HL-60 (cell line): ENCODE results near the gene PTPN23.

Source experiments
- DNase-seq, 2 experiments: peaks; one replicate each; pipeline ENCODE4 v3.0.0-alpha.2; 2010 to 2020; ENCODE audit warnings: low read depth in 1 of 2, low spot score in 1 of 2
- H3K27ac ChIP-seq: fragments of 250-450 bp; sonication (Bioruptor Pico); replicated peaks from 2 replicates; pipeline ENCODE4 v1.5.1; 2020; ENCODE audit warnings: mild to moderate bottlenecking, moderate library complexity
- H3K27me3 ChIP-seq: fragments of 250-450 bp; sonication (Bioruptor Pico); 2 replicates; pipeline ENCODE4 v1.5.1; 2021; ENCODE audit warnings: mild to moderate bottlenecking, moderate library complexity; ENCODE audit not compliant: insufficient read depth, poor library complexity, severe bottlenecking
- H3K4me3 ChIP-seq: replicated peaks from 2 replicates; pipeline ENCODE4 v1.5.1; 2011; ENCODE audit warnings: mild to moderate bottlenecking, control low read depth, low read length; ENCODE audit not compliant: insufficient read depth
- GABPA ChIP-seq: IDR thresholded peaks from 2 replicates; pipeline ENCODE4 v1.6.1; 2012; ENCODE audit warnings: low read depth
- POLR2AphosphoS5 ChIP-seq: IDR thresholded peaks from 2 replicates; pipeline ENCODE4 v1.6.1; 2012; ENCODE audit warnings: low read depth
- SPI1 ChIP-seq: IDR thresholded peaks from 2 replicates; pipeline ENCODE4 v1.6.1; 2012; ENCODE audit warnings: low read depth, mild to moderate bottlenecking, borderline replicate concordance
- TF ChIP-seq, protein P1 (sequence below): IDR thresholded peaks from one replicate; pipeline ENCODE4 v1.5.1; 2011; ENCODE audit warnings: low read length, control low read depth, inconsistent platforms; ENCODE audit not compliant: insufficient read depth
- TF ChIP-seq, protein P2 (sequence below): IDR thresholded peaks from 2 replicates; pipeline ENCODE4 v1.6.1; 2012; ENCODE audit warnings: low read depth; ENCODE audit not compliant: insufficient replicate concordance

Gene PTPN23

DNA sequence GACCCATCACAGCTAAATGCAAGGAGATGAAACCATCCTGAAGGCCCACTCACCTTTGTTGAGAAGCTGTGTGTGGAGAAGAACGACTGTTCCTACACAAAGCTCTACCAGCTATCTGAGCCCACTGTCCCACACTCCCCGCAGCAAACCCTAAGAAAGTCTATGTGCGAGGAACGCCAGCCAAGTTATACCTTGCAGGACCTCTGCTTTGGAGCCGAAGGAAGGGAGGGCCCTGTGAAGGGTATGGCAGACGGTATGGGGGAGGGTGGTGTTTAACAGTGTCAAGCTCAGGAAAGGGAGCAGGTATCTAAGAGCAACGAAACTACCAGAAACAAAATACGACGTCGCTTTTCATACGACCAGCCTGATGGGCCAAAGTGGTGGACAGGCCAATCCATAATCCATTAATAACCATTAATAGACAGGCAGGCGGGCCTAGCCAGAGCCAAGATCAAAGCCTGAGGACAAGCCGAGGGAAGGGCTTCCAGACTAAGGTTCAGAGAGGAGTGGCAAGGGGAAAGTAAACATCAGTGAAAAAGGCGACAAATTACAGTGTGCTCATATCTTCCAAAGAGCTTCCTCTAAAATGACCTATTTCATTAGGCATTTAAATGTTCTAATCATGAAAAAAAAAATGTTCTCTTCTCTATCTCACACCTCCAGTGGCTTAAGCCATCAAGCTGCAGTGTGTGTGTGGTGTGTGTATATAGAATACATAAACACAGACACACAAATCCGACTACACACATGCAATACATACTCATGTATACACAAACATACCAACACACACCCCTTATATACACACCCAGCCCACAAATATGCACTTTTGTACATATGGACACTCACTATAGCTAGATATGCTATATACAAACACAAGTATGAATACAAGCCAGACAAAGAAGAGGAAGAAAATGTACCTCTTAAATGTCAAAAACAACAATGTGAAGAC lies 43.9 kb downstream of the PTPN23 start:
- H3K27ac ChIP-seq = no peak overlapping the region
- TF ChIP-seq, protein P1, sequence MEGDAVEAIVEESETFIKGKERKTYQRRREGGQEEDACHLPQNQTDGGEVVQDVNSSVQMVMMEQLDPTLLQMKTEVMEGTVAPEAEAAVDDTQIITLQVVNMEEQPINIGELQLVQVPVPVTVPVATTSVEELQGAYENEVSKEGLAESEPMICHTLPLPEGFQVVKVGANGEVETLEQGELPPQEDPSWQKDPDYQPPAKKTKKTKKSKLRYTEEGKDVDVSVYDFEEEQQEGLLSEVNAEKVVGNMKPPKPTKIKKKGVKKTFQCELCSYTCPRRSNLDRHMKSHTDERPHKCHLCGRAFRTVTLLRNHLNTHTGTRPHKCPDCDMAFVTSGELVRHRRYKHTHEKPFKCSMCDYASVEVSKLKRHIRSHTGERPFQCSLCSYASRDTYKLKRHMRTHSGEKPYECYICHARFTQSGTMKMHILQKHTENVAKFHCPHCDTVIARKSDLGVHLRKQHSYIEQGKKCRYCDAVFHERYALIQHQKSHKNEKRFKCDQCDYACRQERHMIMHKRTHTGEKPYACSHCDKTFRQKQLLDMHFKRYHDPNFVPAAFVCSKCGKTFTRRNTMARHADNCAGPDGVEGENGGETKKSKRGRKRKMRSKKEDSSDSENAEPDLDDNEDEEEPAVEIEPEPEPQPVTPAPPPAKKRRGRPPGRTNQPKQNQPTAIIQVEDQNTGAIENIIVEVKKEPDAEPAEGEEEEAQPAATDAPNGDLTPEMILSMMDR = no peak
- TF ChIP-seq, protein P2, sequence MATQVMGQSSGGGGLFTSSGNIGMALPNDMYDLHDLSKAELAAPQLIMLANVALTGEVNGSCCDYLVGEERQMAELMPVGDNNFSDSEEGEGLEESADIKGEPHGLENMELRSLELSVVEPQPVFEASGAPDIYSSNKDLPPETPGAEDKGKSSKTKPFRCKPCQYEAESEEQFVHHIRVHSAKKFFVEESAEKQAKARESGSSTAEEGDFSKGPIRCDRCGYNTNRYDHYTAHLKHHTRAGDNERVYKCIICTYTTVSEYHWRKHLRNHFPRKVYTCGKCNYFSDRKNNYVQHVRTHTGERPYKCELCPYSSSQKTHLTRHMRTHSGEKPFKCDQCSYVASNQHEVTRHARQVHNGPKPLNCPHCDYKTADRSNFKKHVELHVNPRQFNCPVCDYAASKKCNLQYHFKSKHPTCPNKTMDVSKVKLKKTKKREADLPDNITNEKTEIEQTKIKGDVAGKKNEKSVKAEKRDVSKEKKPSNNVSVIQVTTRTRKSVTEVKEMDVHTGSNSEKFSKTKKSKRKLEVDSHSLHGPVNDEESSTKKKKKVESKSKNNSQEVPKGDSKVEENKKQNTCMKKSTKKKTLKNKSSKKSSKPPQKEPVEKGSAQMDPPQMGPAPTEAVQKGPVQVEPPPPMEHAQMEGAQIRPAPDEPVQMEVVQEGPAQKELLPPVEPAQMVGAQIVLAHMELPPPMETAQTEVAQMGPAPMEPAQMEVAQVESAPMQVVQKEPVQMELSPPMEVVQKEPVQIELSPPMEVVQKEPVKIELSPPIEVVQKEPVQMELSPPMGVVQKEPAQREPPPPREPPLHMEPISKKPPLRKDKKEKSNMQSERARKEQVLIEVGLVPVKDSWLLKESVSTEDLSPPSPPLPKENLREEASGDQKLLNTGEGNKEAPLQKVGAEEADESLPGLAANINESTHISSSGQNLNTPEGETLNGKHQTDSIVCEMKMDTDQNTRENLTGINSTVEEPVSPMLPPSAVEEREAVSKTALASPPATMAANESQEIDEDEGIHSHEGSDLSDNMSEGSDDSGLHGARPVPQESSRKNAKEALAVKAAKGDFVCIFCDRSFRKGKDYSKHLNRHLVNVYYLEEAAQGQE = no peak
- TF ChIP-seq GABPA (no peak), SPI1 (no peak), POLR2AphosphoS5 (no peak)
- no peak for DNase-seq

DNA sequence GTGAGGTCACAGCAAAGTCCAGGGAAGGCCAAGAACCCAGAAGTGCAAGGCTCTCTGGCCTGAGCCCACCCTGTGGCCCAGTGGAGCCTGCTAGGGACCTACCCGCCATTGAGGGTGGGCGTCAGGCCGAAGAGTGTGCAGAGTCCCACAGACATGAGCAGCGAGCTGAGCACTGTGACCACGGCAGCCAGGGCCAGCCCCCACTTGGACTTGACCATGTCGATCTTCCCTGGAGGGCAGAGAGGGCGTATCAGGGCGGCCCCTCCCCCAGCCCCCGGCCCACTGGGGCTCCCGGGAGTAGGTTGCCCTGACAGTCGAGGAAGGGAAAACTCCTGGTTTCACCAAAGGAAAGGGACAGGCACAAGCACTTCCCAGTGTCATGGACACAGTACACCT lies 44.6 kb downstream of the PTPN23 start:
- H3K4me3 ChIP-seq = no peak overlapping the region
- TF ChIP-seq GABPA = no peak
- TF ChIP-seq, protein P2 = no peak
- TF ChIP-seq POLR2AphosphoS5 = no peak
- H3K27me3 ChIP-seq = no peaks in the 10 kb centered on the region
- no peak overlapping the region for H3K27ac ChIP-seq
- DNase-seq = no peak

More for the DNA sequence above, 43.9 kb downstream of the PTPN23 start:
- Histone ChIP-seq H3K4me3 (no peak overlapping the region), H3K27me3 (no peaks in the 10 kb centered on the region)

DNA sequence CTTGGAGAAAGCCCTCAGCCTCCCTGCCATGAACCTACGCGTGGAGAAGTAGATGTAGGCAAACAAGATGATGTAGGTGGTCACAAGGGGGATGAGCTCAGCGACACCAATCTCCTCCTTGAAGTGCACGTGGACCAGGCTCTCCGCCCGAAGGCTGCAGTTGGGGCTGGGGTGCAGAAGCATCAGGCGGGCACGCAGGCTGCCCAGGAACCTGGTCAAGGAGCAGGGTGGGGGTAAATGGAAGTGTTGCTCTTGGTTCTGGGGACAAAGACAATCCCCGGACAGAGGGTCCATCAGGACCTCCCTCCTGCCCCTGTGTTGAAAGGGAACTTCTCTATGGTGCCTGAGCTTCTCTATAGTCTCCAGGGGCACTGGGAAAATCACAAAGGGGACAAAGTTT lies 45.1 kb downstream of the PTPN23 start:
- H3K27me3 ChIP-seq = no peaks in the 10 kb centered on the region
- no peak overlapping the region for H3K27ac ChIP-seq
- TF ChIP-seq SPI1 (no peak), GABPA (no peak), POLR2AphosphoS5 (no peak)
- TF ChIP-seq, protein P1 = no peak
- TF ChIP-seq, protein P2 = no peak
- H3K4me3 ChIP-seq = no peak overlapping the region
- DNase-seq = no peak
